ENCODE results near the gene ABTB2. TPM values are rescaled to one million over a fixed set of nuclear protein-coding genes. Genes with fewer than 3 reads are reported as not detected.

The ABTB2 gene
- total RNA-seq, 2 donors from 2014 or later, result 5.8 to 11.1 TPM

DNA sequence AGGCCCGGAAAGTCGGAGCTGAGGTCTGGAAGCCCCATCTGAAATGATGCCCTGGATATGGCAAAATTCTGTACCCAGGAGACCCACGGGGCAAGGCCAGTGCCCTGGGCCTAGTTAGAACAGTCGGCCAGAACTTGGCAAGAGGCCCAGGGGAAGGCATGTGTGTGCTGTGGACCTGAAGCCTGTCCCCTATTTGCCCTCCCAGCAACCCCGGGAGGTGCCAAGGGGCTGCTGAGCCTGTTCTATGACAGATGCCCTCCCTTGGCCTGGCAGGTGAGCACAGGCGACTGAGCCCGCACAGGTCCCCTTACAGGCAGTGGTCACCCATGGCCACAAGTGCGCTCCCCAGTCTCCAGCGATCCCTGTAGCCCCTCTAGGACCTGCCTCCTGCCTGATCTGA lies 200.6 kb downstream of the ABTB2 start:
- no peaks in the 10 kb centered on the region for H3K27me3 ChIP-seq
- intact Hi-C loops (cut with DNase I), result no loop called here
- no peak overlapping the region for H3K4me3 ChIP-seq
- no peaks in the 10 kb centered on the region for H3K4me1 ChIP-seq
- H3K9ac ChIP-seq (ENCODE audit: low read depth in 2 of 2, low read length in 2 of 2), result no peak overlapping the region
- no peak for DNase-seq
- H3K9me3 ChIP-seq, result no peaks in the 10 kb centered on the region
- TF ChIP-seq, protein P1, sequence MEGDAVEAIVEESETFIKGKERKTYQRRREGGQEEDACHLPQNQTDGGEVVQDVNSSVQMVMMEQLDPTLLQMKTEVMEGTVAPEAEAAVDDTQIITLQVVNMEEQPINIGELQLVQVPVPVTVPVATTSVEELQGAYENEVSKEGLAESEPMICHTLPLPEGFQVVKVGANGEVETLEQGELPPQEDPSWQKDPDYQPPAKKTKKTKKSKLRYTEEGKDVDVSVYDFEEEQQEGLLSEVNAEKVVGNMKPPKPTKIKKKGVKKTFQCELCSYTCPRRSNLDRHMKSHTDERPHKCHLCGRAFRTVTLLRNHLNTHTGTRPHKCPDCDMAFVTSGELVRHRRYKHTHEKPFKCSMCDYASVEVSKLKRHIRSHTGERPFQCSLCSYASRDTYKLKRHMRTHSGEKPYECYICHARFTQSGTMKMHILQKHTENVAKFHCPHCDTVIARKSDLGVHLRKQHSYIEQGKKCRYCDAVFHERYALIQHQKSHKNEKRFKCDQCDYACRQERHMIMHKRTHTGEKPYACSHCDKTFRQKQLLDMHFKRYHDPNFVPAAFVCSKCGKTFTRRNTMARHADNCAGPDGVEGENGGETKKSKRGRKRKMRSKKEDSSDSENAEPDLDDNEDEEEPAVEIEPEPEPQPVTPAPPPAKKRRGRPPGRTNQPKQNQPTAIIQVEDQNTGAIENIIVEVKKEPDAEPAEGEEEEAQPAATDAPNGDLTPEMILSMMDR (IDR thresholded peaks at IDR 0.05), result no peak
- H3K27ac ChIP-seq, result no peak overlapping the region
- no peaks in the 10 kb centered on the region for H3K36me3 ChIP-seq

DNA sequence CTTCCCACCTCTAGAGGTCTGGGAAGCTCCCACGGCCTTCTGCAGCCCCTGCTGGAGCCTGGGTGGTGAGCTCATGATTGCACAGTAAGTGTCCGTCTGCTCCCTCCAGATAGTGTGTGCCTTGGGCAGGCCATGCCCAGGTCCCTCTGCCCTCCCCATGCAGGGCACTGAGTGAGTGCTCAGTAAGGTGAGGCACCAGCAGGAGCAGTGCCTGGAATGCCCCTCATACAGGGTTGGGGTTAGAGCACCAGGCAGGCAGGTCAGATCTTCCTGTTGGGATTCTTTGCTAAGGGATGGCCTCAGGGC lies 202.1 kb downstream of the ABTB2 start:
- no peak for DNase-seq
- no peak overlapping the region for H3K4me3 ChIP-seq
- H3K36me3 ChIP-seq, result no peaks in the 10 kb centered on the region
- no peak overlapping the region for H3K27ac ChIP-seq
- H3K9ac ChIP-seq (ENCODE audit: low read depth in 2 of 2, low read length in 2 of 2), result no peak overlapping the region
- no peaks in the 10 kb centered on the region for H3K9me3 ChIP-seq
- intact Hi-C loops (cut with DNase I), result no loop called here
- no peaks in the 10 kb centered on the region for H3K4me1 ChIP-seq
- TF ChIP-seq, protein P1 (IDR thresholded peaks at IDR 0.05), result no peak
- no peaks in the 10 kb centered on the region for H3K27me3 ChIP-seq

DNA sequence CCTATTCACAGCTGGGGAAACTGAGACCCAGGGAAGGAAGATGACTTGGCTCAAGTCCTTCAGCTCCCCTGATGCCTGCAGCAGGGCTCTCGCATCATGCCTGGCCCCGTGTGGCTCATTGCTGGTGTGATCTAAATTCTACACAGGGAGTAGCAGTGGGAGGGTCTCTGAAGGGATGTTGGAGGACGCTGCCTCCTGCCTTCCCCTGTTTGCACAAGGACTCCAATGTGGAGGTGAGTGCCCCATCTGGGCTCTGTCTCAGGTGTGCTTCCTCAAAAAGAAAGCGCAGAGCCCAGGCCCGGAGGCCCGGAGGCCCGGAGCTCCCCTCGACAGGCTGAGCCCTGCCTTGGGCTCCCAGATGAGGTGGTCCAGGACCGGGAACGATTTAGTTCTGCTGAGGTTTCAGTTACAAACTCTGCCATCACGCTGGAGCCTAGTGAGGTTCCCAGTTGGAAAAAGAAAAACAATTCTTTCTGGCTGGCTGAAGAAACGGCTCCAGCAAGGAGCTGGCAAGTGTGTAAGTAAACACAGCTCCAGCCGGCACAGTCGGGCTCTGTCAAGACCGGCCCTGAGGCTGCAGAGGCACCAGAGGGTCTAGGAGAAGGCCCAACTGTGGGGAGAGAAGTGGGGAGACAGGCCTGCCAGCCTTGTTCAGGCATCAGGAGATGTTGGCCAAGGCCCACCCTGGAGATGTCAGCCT lies 202.6 kb downstream of the ABTB2 start:
- DNase-seq, result no peak
- intact Hi-C loops (cut with DNase I), result no loop called here
- Histone ChIP-seq H3K4me3 (no peak overlapping the region), H3K4me1 (no peaks in the 10 kb centered on the region), H3K9me3 (no peaks in the 10 kb centered on the region), H3K27ac (no peak overlapping the region), H3K27me3 (no peaks in the 10 kb centered on the region), H3K36me3 (no peaks in the 10 kb centered on the region), H3K9ac (ENCODE audit: low read depth in 2 of 2, low read length in 2 of 2) (no peak overlapping the region)
- TF ChIP-seq, protein P1 (IDR thresholded peaks at IDR 0.05), result no peak

DNA sequence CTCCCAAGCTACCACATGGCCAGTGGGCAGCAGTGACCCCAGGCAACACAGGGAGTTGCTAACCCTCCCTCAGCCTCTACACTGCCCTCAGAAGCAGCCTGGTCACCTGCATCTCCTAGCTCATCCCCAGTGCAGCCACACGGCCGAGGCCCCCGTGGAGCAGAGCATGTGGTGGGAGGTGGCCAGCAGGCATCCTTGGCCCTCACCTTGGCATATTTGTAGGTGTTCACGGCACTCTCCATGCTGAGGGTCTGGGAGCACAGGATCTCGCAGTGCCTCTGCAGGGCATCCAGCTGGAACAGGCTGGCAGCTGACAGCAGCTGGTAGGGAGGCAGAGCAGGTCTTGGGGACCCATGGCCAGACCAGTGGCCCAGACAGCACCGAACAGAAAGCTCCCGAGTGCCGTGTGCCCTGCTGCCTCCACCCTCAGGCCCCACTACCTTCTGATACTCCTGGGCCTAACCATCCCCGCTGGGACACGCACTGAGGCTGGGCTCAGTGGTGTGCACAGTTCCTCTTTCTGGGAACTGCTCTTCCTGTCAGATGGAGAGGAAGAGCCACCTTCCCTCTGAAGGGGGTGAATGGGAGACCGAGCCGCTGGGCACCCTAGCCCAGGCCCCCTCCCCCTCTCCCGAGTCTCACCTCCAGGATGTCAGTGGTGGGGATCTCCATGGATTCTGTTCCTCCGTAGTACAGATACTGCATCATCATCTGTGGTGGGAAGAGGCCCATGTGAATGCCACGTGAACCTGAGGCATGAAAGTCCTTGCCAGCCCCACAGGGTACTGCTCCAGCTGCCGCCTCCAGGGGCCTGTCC lies 203.5 kb downstream of the ABTB2 start:
- H3K27ac ChIP-seq, result no peak overlapping the region

DNA sequence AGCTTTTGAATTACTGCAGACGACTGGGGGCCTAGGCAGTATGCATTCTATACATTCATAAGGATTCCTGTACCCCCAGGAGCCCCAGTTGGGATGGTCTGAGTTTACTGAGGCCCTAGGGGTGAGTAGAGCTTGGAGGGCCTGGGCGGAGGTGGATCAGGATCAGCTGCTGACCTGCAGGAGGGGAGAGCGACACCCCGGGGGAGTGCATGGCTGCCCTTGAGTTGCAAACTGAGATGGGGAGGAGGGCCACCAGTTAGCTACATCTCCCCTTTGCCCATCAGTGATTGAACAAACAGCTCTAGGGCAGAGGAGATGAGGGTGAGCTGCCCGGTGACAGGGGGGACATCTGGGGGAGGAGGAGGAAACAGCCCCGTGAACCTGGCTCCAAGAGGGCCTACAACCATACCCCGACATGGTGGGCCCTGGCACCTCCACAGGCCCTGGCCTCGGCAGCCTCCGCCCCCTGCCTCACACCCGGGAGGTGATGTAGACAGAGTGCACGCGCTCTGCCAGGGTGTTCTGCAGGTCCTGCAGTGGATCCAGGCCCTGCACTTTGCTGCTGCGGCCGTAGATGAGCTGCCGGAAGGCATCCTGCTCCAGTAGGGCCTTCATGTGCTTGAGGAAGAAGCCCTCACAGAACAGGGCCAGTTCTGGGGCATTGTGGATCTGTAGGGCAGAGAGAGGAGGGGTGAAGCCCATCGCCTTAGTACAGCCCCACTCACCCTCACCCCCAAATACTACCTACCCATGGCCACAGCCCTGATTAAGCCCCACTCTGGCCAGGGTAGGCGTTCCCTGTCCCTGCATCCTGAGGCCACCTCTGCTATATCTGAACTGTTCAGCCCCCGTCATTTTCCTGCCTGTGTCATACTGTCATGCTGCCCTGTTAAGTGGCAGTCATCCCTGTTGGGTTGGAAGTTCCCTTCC lies 205.6 kb downstream of the ABTB2 start:
- DNase-seq, result no peak
- H3K27ac ChIP-seq, result no peak overlapping the region
- H3K36me3 ChIP-seq, result peaks cover 6% of the 10 kb centered on the region
- H3K9ac ChIP-seq (ENCODE audit: low read depth in 2 of 2, low read length in 2 of 2), result no peak overlapping the region
- H3K9me3 ChIP-seq, result no peaks in the 10 kb centered on the region
- H3K27me3 ChIP-seq, result no peaks in the 10 kb centered on the region
- intact Hi-C loops (cut with DNase I), result no loop called here
- H3K4me3 ChIP-seq, result no peak overlapping the region
- TF ChIP-seq, protein P1 (IDR thresholded peaks at IDR 0.05), result no peak
- no peaks in the 10 kb centered on the region for H3K4me1 ChIP-seq

More for the DNA sequence above, 203.5 kb downstream of the ABTB2 start:
- H3K9ac ChIP-seq (ENCODE audit: low read depth in 2 of 2, low read length in 2 of 2), result no peak overlapping the region
- intact Hi-C loops (cut with DNase I), result no loop called here
- DNase-seq, result no peak
- no peaks in the 10 kb centered on the region for H3K27me3 ChIP-seq
- no peaks in the 10 kb centered on the region for H3K4me1 ChIP-seq
- TF ChIP-seq, protein P1 (IDR thresholded peaks at IDR 0.05), result no peak
- H3K36me3 ChIP-seq, result no peaks in the 10 kb centered on the region
- no peaks in the 10 kb centered on the region for H3K9me3 ChIP-seq
- no peak overlapping the region for H3K4me3 ChIP-seq
